Mesenteric fat pad (tissue), 1 donor: ENCODE data around the gene IFT122. TPM values are rescaled to one million over a fixed set of nuclear protein-coding genes. Genes with fewer than 3 reads are reported as not detected.
A peak's percentile ranks its signal among the peaks of the same experiment; 100 is the strongest.
"Not testable (repeated sequence)": the region's sequence is repeated elsewhere in the genome, so short reads cannot be mapped to it uniquely, and the experiment has no call there.

Experiments used
- DNase-seq: peaks from one replicate; pipeline ENCODE4 v3.0.0-alpha.2; 2020; ENCODE audit warnings: low spot score
- long read RNA-seq: library from polyadenylated mRNA; unstranded; transcript quantifications from one replicate; pipeline ENCODE4 v2.0.0, GENCODE V29; 2020
- total RNA-seq: library from RNA; stranded (reverse); fragmentation: NEBNext Ultra II Directional; extraction: Animal tissue kit (Norgen Biotek cat#: 25700); gene quantifications from one replicate; pipeline ENCODE4 v1.2.1, GENCODE V29; 2021
- donor health status: DM: yes; HTN: yes; CAD: no.

The IFT122 gene, protein sequence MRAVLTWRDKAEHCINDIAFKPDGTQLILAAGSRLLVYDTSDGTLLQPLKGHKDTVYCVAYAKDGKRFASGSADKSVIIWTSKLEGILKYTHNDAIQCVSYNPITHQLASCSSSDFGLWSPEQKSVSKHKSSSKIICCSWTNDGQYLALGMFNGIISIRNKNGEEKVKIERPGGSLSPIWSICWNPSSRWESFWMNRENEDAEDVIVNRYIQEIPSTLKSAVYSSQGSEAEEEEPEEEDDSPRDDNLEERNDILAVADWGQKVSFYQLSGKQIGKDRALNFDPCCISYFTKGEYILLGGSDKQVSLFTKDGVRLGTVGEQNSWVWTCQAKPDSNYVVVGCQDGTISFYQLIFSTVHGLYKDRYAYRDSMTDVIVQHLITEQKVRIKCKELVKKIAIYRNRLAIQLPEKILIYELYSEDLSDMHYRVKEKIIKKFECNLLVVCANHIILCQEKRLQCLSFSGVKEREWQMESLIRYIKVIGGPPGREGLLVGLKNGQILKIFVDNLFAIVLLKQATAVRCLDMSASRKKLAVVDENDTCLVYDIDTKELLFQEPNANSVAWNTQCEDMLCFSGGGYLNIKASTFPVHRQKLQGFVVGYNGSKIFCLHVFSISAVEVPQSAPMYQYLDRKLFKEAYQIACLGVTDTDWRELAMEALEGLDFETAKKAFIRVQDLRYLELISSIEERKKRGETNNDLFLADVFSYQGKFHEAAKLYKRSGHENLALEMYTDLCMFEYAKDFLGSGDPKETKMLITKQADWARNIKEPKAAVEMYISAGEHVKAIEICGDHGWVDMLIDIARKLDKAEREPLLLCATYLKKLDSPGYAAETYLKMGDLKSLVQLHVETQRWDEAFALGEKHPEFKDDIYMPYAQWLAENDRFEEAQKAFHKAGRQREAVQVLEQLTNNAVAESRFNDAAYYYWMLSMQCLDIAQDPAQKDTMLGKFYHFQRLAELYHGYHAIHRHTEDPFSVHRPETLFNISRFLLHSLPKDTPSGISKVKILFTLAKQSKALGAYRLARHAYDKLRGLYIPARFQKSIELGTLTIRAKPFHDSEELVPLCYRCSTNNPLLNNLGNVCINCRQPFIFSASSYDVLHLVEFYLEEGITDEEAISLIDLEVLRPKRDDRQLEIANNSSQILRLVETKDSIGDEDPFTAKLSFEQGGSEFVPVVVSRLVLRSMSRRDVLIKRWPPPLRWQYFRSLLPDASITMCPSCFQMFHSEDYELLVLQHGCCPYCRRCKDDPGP
- 30.5 TPM for total RNA-seq
- long read RNA-seq, partial matches to known transcripts = 7 of 37 reads
- long read RNA-seq, other reads (novel, unspliced or antisense) = 24 of 37 reads

- DNase-seq = peak; percentile 99
Measured at GRCh38 chr3:129439817-129440617, at the start of gene IFT122, which contains the start of gene MBD4. Gene IFT122 (plus strand): TSS chr3:129440224. CDS start chr3:129440331, 107 bp downstream. Gene MBD4 (minus strand): TSS chr3:129439948. CDS start chr3:129439833, 115 bp downstream.

GRCh38 chr3:129391583-129391982 is 48.4 kb upstream of the IFT122 start:
- DNase-seq = not testable (repeated sequence)

DNA sequence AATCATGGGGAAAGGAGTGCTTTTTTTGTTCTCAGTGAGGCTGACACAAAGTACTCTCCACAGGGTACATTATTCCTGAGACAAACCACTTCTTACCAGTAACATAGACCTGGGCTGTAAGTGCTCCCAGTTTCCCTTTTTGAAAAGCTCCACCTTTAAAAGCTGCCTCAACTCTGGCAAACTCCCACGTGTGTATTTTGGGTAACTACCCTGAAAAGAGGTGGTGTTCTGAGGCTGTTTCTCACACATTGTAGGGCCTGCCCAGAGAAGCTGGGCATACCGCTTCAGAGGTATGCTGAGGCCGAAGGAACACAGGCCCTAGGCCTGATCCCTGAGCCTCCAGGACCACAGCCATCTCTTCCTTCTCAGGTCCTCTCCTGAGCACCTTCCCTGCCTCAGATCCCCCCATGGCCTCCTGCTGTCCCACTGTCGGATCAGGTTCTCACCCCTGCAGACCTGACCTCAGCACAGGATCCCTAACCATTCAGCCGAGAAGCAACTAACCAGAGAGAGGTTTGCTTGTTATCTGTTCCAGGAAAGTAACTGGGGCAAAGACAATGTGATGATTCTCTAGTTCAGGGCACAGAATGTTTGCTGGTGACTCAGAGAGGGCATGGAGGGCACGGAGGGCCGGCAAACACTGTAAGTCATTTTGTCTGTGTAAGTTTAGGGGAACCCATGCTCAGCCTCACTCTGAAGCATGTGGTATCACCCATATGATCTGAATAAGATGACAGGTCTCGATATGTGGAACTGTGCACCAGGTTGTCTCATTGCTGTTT is 47.7 kb upstream of the IFT122 start:
- DNase-seq = not testable (repeated sequence)

GRCh38 chr3:129393271-129393670 is 46.8 kb upstream of the IFT122 start:
- no peak for DNase-seq

GRCh38 chr3:129393760-129394564 is 46.1 kb upstream of the IFT122 start:
- not testable (repeated sequence) for DNase-seq

- DNase-seq = no peak
Measured at GRCh38 chr3:129398803-129399144, 41.2 kb upstream of the IFT122 start.

GRCh38 chr3:129399145-129399894 is 40.7 kb upstream of the IFT122 start:
- DNase-seq = no peak

DNA sequence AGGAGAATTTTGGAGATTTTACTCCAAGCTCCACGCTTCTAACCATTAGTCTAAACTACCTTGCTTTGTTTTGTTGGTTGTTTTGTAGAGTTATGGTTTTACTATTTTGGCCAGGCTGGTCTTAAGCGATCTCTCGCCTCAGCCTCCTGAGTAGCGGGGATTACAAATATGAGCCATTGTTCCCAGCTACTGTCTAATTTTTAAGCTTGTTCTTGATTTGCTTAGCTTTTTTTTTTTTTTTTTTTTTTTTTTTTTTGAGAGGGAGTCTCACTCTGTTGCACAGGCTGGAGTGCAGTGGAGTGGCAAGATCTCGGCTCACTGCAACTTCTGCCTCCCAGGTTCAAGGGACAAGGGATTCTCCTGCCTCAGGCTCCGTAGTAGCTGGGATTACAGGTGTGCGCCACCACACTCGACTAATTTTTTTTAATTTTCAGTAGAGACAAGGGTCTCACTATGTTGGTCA is 40.1 kb upstream of the IFT122 start:
- no peak for DNase-seq

GRCh38 chr3:129402210-129402609 is 37.8 kb upstream of the IFT122 start:
- no peak for DNase-seq

DNA sequence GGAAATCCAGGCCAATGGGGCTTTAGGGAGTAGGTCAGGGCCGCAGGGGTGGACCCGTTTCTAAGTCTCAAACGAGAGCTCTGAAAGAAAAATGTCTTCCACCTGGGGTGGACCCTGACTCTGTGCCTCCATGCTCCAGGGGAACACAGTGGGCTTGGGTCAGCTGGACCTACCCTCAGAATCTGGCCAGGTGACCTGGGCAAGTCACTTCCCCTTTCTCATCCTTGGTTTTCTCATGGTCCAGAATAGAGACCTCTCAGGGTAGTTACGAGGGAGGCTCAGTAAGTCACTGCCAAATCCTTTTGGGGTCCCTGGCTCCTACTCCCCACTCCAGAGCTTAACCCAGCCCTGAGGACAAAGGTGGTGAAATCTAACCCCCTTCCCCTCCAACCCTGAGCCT is 37.4 kb upstream of the IFT122 start:
- no peak for DNase-seq

DNA sequence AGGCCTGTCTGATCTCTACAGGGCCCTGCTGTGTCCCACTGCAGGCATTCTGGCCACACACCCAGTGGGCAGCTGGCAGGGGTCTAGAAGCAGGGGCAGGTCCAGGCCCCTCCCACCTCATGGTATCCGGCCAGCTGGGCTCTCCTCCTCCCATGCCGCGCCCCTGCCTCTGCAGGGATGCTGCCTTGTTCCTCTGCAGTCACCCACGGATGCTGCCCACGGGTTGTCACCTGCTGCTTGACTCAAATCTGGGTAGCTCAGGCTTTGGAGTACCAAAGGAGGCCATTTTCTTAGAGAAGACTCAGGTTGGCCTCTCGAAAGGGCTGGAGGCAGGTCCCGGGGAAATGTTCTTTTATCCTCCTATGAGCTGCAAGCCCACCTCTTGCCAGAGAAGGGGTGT is 36.6 kb upstream of the IFT122 start:
- DNase-seq = no peak

GRCh38 chr3:129404130-129404529 is 35.9 kb upstream of the IFT122 start:
- no peak for DNase-seq

- DNase-seq = no peak
Measured at GRCh38 chr3:129404610-129405009, 35.4 kb upstream of the IFT122 start.

GRCh38 chr3:129409541-129409940 is 30.5 kb upstream of the IFT122 start:
- DNase-seq = no peak

GRCh38 chr3:129410971-129411370 is 29.1 kb upstream of the IFT122 start:
- DNase-seq = peak; percentile 64

GRCh38 chr3:129412542-129413198 is 27.4 kb upstream of the IFT122 start:
- no peak for DNase-seq

- DNase-seq = not testable (repeated sequence)
Measured at GRCh38 chr3:129413238-129413637, 26.8 kb upstream of the IFT122 start.
